ENCODE data around the gene SLC6A17.

GRCh38 chr1:110185181-110185580 is 34.9 kb downstream of the SLC6A17 start:
- TF ChIP-seq CTCF (IDR thresholded peaks at IDR 0.05) (no peak), EP300 (IDR thresholded peaks at IDR 0.05) (no peak)
